Activated T-cell treated with anti-CD3 and anti-CD28 coated beads, Interleukin-2, amount 50 U/mL, for 4 hours (primary cell): ENCODE measurements around the gene STK39. TPM values are rescaled to one million over a fixed set of nuclear protein-coding genes. Genes with fewer than 3 reads are reported as not detected.
"Not testable (repeated sequence)": the region's sequence is repeated elsewhere in the genome, so short reads cannot be mapped to it uniquely, and the experiment has no call there.

Source experiments
- ATAC-seq, 2 donors: fragments of 200-7000 bp; cut with Tn5 transposase; one replicate each; pipeline ENCODE4 v1.10.0; 2021
- DNase-seq: peaks from one replicate; pipeline ENCODE4 v3.0.0-alpha.2; 2020
- H3K27me3 Mint-ChIP-seq: one replicate; pipeline ENCODE4 v1.8.0; 2021; ENCODE audit warnings: low read depth, mixed read lengths
- H3K36me3 Mint-ChIP-seq: one replicate; pipeline ENCODE4 v1.8.0; 2022; ENCODE audit warnings: mixed read lengths; ENCODE audit not compliant: insufficient read depth
- H3K4me1 Mint-ChIP-seq: one replicate; pipeline ENCODE4 v1.8.0; 2021; ENCODE audit warnings: low read depth, mixed read lengths
- H3K4me3 Mint-ChIP-seq: one replicate; pipeline ENCODE4 v1.8.0; 2021; ENCODE audit warnings: mild to moderate bottlenecking, moderate library complexity, mixed read lengths
- H3K9me3 Mint-ChIP-seq: one replicate; pipeline ENCODE4 v1.8.0; 2021; ENCODE audit warnings: mixed read lengths
- total RNA-seq, 3 donors: library from RNA; stranded (reverse); gene quantifications; one replicate each; pipeline ENCODE4 v1.2.1, GENCODE V29; 2021

The STK39 gene
- 10 to 100 TPM; 24.9 to 31.9 (median 31.5) TPM for total RNA-seq

GRCh38 chr2:168247341-168248261 is at the start of gene STK39:
TSS of gene STK39 (minus strand) at chr2:168247595. CDS start at chr2:168247435, 160 bp downstream.
- DNase-seq (peak; percentile 71), ATAC-seq (peak; percentile 81 to 84)
- H3K4me1 Mint-ChIP-seq, result peaks cover 39% of the 10 kb centered on the region
- peaks cover 3% of the 10 kb centered on the region for H3K36me3 Mint-ChIP-seq
- H3K9me3 Mint-ChIP-seq, result no peaks in the 10 kb centered on the region
- no peaks in the 10 kb centered on the region for H3K27me3 Mint-ChIP-seq
- peak within 1 kb of the TSS; percentile 94 for H3K4me3 Mint-ChIP-seq

GRCh38 chr2:168295051-168295450 is 47.7 kb upstream of the STK39 start:
- no peaks in the 10 kb centered on the region for H3K36me3 Mint-ChIP-seq
- ATAC-seq, result no peak
- no peaks in the 10 kb centered on the region for H3K27me3 Mint-ChIP-seq
- DNase-seq, result no peak
- H3K4me1 Mint-ChIP-seq, result no peaks in the 10 kb centered on the region
- no peak overlapping the region for H3K4me3 Mint-ChIP-seq
- H3K9me3 Mint-ChIP-seq, result no peaks in the 10 kb centered on the region

- DNase-seq (no peak), ATAC-seq (no peak)
- Mint-ChIP-seq H3K36me3 (no peaks in the 10 kb centered on the region), H3K4me3 (no peak overlapping the region), H3K9me3 (no peaks in the 10 kb centered on the region), H3K4me1 (no peaks in the 10 kb centered on the region), H3K27me3 (no peaks in the 10 kb centered on the region)
Measured at GRCh38 chr2:168294409-168294808, 47.0 kb upstream of the STK39 start.

GRCh38 chr2:168293766-168294165 is 46.4 kb upstream of the STK39 start:
- no peaks in the 10 kb centered on the region for H3K27me3 Mint-ChIP-seq
- H3K4me3 Mint-ChIP-seq, result no peak overlapping the region
- H3K36me3 Mint-ChIP-seq, result no peaks in the 10 kb centered on the region
- DNase-seq (no peak), ATAC-seq (no peak)
- no peaks in the 10 kb centered on the region for H3K4me1 Mint-ChIP-seq
- no peaks in the 10 kb centered on the region for H3K9me3 Mint-ChIP-seq

- no peaks in the 10 kb centered on the region for H3K27me3 Mint-ChIP-seq
- H3K4me1 Mint-ChIP-seq, result no peaks in the 10 kb centered on the region
- DNase-seq (no peak), ATAC-seq (no peak)
- no peaks in the 10 kb centered on the region for H3K36me3 Mint-ChIP-seq
- no peak overlapping the region for H3K4me3 Mint-ChIP-seq
- H3K9me3 Mint-ChIP-seq, result no peaks in the 10 kb centered on the region
Measured at GRCh38 chr2:168290391-168290790, 43.0 kb upstream of the STK39 start.

GRCh38 chr2:168289880-168290279 is 42.5 kb upstream of the STK39 start:
- DNase-seq, result no peak
- Mint-ChIP-seq H3K4me1 (no peaks in the 10 kb centered on the region), H3K4me3 (no peak overlapping the region), H3K36me3 (no peaks in the 10 kb centered on the region), H3K9me3 (no peaks in the 10 kb centered on the region), H3K27me3 (no peaks in the 10 kb centered on the region)
- ATAC-seq, result no peak

GRCh38 chr2:168286535-168286934 is 39.1 kb upstream of the STK39 start:
- DNase-seq (no peak), ATAC-seq (no peak)
- Mint-ChIP-seq H3K4me3 (no peak overlapping the region), H3K27me3 (no peaks in the 10 kb centered on the region), H3K9me3 (no peaks in the 10 kb centered on the region), H3K36me3 (no peaks in the 10 kb centered on the region), H3K4me1 (no peaks in the 10 kb centered on the region)

- Mint-ChIP-seq H3K27me3 (peaks cover 4% of the 10 kb centered on the region), H3K36me3 (no peaks in the 10 kb centered on the region), H3K4me1 (no peaks in the 10 kb centered on the region), H3K9me3 (no peaks in the 10 kb centered on the region), H3K4me3 (no peak overlapping the region)
- no peak for DNase-seq
- no peak for ATAC-seq
Measured at GRCh38 chr2:168278424-168278888, 31.1 kb upstream of the STK39 start.

- Mint-ChIP-seq H3K9me3 (no peaks in the 10 kb centered on the region), H3K4me1 (no peaks in the 10 kb centered on the region), H3K4me3 (no peak overlapping the region), H3K36me3 (no peaks in the 10 kb centered on the region), H3K27me3 (peaks cover 4% of the 10 kb centered on the region)
- DNase-seq (no peak), ATAC-seq (no peak)
Measured at GRCh38 chr2:168277276-168277675, 29.9 kb upstream of the STK39 start.

- ATAC-seq (no peak), DNase-seq (no peak)
- H3K9me3 Mint-ChIP-seq, result no peaks in the 10 kb centered on the region
- H3K4me3 Mint-ChIP-seq, result no peak overlapping the region
- no peaks in the 10 kb centered on the region for H3K27me3 Mint-ChIP-seq
- H3K36me3 Mint-ChIP-seq, result no peaks in the 10 kb centered on the region
- H3K4me1 Mint-ChIP-seq, result no peaks in the 10 kb centered on the region
Measured at GRCh38 chr2:168272225-168272624, 24.8 kb upstream of the STK39 start.

- H3K4me3 Mint-ChIP-seq, H3K27me3 Mint-ChIP-seq, ATAC-seq, H3K36me3 Mint-ChIP-seq, DNase-seq, H3K4me1 Mint-ChIP-seq: not testable (repeated sequence)
- peaks cover 15% of the 10 kb centered on the region for H3K9me3 Mint-ChIP-seq
Measured at GRCh38 chr2:168262926-168263325, 15.5 kb upstream of the STK39 start.

- no peak overlapping the region for H3K4me3 Mint-ChIP-seq
- no peak for DNase-seq
- H3K9me3 Mint-ChIP-seq, result peaks cover 15% of the 10 kb centered on the region
- no peaks in the 10 kb centered on the region for H3K27me3 Mint-ChIP-seq
- peaks cover 1% of the 10 kb centered on the region for H3K36me3 Mint-ChIP-seq
- no peak for ATAC-seq
- peaks cover 7% of the 10 kb centered on the region for H3K4me1 Mint-ChIP-seq
Measured at GRCh38 chr2:168256448-168256847, 9.1 kb upstream of the STK39 start.

- Mint-ChIP-seq H3K4me3 (no peak overlapping the region), H3K4me1 (peaks cover 7% of the 10 kb centered on the region), H3K36me3 (peaks cover 1% of the 10 kb centered on the region), H3K27me3 (no peaks in the 10 kb centered on the region), H3K9me3 (peaks cover 15% of the 10 kb centered on the region)
- DNase-seq, result no peak
- ATAC-seq, result no peak
Measured at GRCh38 chr2:168255866-168256265, 8.5 kb upstream of the STK39 start.

GRCh38 chr2:168255103-168255502 is 7.7 kb upstream of the STK39 start:
- peaks cover 15% of the 10 kb centered on the region for H3K9me3 Mint-ChIP-seq
- no peak for ATAC-seq
- DNase-seq, result no peak
- H3K4me1 Mint-ChIP-seq, result peaks cover 7% of the 10 kb centered on the region
- no peak overlapping the region for H3K4me3 Mint-ChIP-seq
- no peaks in the 10 kb centered on the region for H3K27me3 Mint-ChIP-seq
- H3K36me3 Mint-ChIP-seq, result peaks cover 1% of the 10 kb centered on the region
